ENCODE data around the gene FAM114A1.
A peak's percentile ranks its signal among the peaks of the same experiment; 100 is the strongest.

FAM114A1 gene

GRCh38 chr4:38856524-38857337 is 10.9 kb upstream of the FAM114A1 start, which contains the start of gene TLR6:
TSS of gene TLR6 (minus strand) at chr4:38856817. CDS start at chr4:38829473, 27,344 bp downstream.
- DNase-seq (ENCODE audit: low read depth) = no peak
- peak; percentile 57 for TF ChIP-seq CTCF (IDR thresholded peaks at IDR 0.05; ENCODE audit: control insufficient read depth, insufficient read depth, low read depth, low read length, missing control alignments)
- no peak within 1 kb of the TSS; the same call in 1 of the 2 replicates for H3K4me3 ChIP-seq (ENCODE audit: control insufficient read depth, low read depth, low read length)

- no peak overlapping the region; the same call in 1 of the 2 replicates for H3K4me3 ChIP-seq (ENCODE audit: control insufficient read depth, low read depth, low read length)
- TF ChIP-seq CTCF (IDR thresholded peaks at IDR 0.05; ENCODE audit: control insufficient read depth, insufficient read depth, low read depth, low read length, missing control alignments) = no peak
- DNase-seq (ENCODE audit: low read depth) = peak; percentile 45
These were observed 10.1 kb upstream of the FAM114A1 start for GRCh38 chr4:38857354-38858096.

GRCh38 chr4:38858097-38858420 is 9.5 kb upstream of the FAM114A1 start:
- DNase-seq (ENCODE audit: low read depth) = no peak
- no peak overlapping the region for H3K4me3 ChIP-seq (ENCODE audit: control insufficient read depth, low read depth, low read length)
- no peak for TF ChIP-seq CTCF (IDR thresholded peaks at IDR 0.05; ENCODE audit: control insufficient read depth, insufficient read depth, low read depth, low read length, missing control alignments)

- no peak for TF ChIP-seq CTCF (IDR thresholded peaks at IDR 0.05; ENCODE audit: control insufficient read depth, insufficient read depth, low read depth, low read length, missing control alignments)
- no peak for DNase-seq (ENCODE audit: low read depth)
These were observed 8.1 kb upstream of the FAM114A1 start for GRCh38 chr4:38859501-38859900.

GRCh38 chr4:38860788-38861424 is 6.7 kb upstream of the FAM114A1 start:
- peak; percentile 78 for TF ChIP-seq CTCF (IDR thresholded peaks at IDR 0.05; ENCODE audit: control insufficient read depth, insufficient read depth, low read depth, low read length, missing control alignments)
- no peak overlapping the region for H3K4me3 ChIP-seq (ENCODE audit: control insufficient read depth, low read depth, low read length)
- DNase-seq (ENCODE audit: low read depth) = no peak

More at GRCh38 chr4:38859501-38859900, 8.1 kb upstream of the FAM114A1 start:
- H3K4me3 ChIP-seq (ENCODE audit: control insufficient read depth, low read depth, low read length) = no peak overlapping the region

- TF ChIP-seq CTCF (IDR thresholded peaks at IDR 0.05; ENCODE audit: control insufficient read depth, insufficient read depth, low read depth, low read length, missing control alignments) = no peak
- DNase-seq (ENCODE audit: low read depth) = no peak
- H3K4me3 ChIP-seq (ENCODE audit: control insufficient read depth, low read depth, low read length) = no peak overlapping the region
These were observed 5.8 kb upstream of the FAM114A1 start for GRCh38 chr4:38861791-38862190.
